ENCODE results near the gene MAGEB3.

DNA sequence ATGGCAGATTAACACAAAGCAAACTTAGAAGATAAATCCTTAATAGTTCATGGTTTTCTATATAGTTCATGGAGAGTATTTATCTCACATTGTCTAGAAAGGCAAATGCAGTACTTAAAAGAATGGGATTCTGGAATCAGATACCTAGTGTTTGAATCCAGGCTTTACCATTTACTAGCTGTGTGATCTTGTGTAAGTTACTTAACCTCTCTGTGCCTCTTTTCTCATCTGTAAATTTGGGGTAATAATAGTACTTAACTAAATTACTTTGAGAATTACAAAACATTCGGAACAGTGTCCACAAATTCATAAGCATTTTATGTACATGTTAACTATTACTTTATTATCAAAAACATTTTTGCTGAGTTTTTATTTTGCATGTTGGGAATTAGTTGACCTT, 32.3 kb downstream of the MAGEB3 start:
- TF ChIP-seq, protein P1, sequence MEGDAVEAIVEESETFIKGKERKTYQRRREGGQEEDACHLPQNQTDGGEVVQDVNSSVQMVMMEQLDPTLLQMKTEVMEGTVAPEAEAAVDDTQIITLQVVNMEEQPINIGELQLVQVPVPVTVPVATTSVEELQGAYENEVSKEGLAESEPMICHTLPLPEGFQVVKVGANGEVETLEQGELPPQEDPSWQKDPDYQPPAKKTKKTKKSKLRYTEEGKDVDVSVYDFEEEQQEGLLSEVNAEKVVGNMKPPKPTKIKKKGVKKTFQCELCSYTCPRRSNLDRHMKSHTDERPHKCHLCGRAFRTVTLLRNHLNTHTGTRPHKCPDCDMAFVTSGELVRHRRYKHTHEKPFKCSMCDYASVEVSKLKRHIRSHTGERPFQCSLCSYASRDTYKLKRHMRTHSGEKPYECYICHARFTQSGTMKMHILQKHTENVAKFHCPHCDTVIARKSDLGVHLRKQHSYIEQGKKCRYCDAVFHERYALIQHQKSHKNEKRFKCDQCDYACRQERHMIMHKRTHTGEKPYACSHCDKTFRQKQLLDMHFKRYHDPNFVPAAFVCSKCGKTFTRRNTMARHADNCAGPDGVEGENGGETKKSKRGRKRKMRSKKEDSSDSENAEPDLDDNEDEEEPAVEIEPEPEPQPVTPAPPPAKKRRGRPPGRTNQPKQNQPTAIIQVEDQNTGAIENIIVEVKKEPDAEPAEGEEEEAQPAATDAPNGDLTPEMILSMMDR (IDR thresholded peaks at IDR 0.05; ENCODE audit: low read length) = no peak
- TF ChIP-seq EZH2phosphoT487 (IDR thresholded peaks at IDR 0.05; ENCODE audit: low read length) = no peak

Data from MM.1S (cell line).